ENCODE measurements around the gene IL1RAPL1. TPM values are rescaled to one million over a fixed set of nuclear protein-coding genes. Genes with fewer than 3 reads are reported as not detected.

IL1RAPL1 gene
- total RNA-seq, 2 donors from 2014 or later: 0.66 to 1.1 TPM

GRCh38 chrX:28876901-28877300, 289.7 kb downstream of the IL1RAPL1 start:
- DNase-seq: no peak
- Mint-ChIP-seq H3K4me3 (no peak overlapping the region), H3K4me1 (peaks cover 2% of the 10 kb centered on the region), H3K36me3 (ENCODE audit: low read depth) (peaks cover 3% of the 10 kb centered on the region), H3K27ac (no peak overlapping the region), H3K9me3 (peaks cover 4% of the 10 kb centered on the region), H3K27me3 (ENCODE audit: insufficient read depth) (no peaks in the 10 kb centered on the region)
- no peak for TF ChIP-seq CTCF (conservative IDR thresholded peaks at IDR 0.05)
- Histone ChIP-seq H3K9me3 (ENCODE audit: control insufficient read depth, low read length) (no peaks in the 10 kb centered on the region), H3K4me3 (ENCODE audit: low read length) (no peak overlapping the region), H3K9ac (ENCODE audit: extremely low read depth, low read length, poor library complexity, severe bottlenecking) (no peak overlapping the region), H3K27me3 (ENCODE audit: control insufficient read depth, insufficient read depth, low read length, poor library complexity, severe bottlenecking) (no peaks in the 10 kb centered on the region), H3K36me3 (ENCODE audit: control insufficient read depth, insufficient read depth, low read length) (no peaks in the 10 kb centered on the region), H3K4me1 (ENCODE audit: control insufficient read depth, insufficient read depth, low read length) (no peaks in the 10 kb centered on the region), H3K27ac (ENCODE audit: low read depth, low read length) (no peak overlapping the region)
- 100% methylated on average over 1 of the region's 2 CpGs; no CpG with 5 or more reads in 1 of the 2 experiments for WGBS, 2 experiments (ENCODE audit: insufficient coverage in 1 of 2, insufficient read length in 1 of 2)

- H3K4me1 ChIP-seq (ENCODE audit: control insufficient read depth, insufficient read depth, low read length): no peaks in the 10 kb centered on the region
- no peaks in the 10 kb centered on the region for H3K27me3 ChIP-seq (ENCODE audit: control insufficient read depth, insufficient read depth, low read length, poor library complexity, severe bottlenecking)
- no peak for TF ChIP-seq CTCF (conservative IDR thresholded peaks at IDR 0.05)
- H3K27me3 Mint-ChIP-seq (ENCODE audit: insufficient read depth): no peaks in the 10 kb centered on the region
- H3K9ac ChIP-seq (ENCODE audit: extremely low read depth, low read length, poor library complexity, severe bottlenecking): no peak overlapping the region
- H3K4me3 Mint-ChIP-seq: no peak overlapping the region
- H3K36me3 Mint-ChIP-seq (ENCODE audit: low read depth): peaks cover 3% of the 10 kb centered on the region
- H3K9me3 Mint-ChIP-seq: peaks cover 7% of the 10 kb centered on the region
- H3K4me1 Mint-ChIP-seq: peaks cover 2% of the 10 kb centered on the region
- DNase-seq: no peak
- H3K27ac Mint-ChIP-seq: no peak overlapping the region
- H3K27ac ChIP-seq (ENCODE audit: low read depth, low read length): peak overlapping the region; percentile 63
- H3K9me3 ChIP-seq (ENCODE audit: control insufficient read depth, low read length): no peaks in the 10 kb centered on the region
- H3K4me3 ChIP-seq (ENCODE audit: low read length): no peak overlapping the region
- H3K36me3 ChIP-seq (ENCODE audit: control insufficient read depth, insufficient read depth, low read length): no peaks in the 10 kb centered on the region
These were observed 292.9 kb downstream of the IL1RAPL1 start for GRCh38 chrX:28880136-28880535.

GRCh38 chrX:28884823-28885222, 297.6 kb downstream of the IL1RAPL1 start:
- Histone ChIP-seq H3K36me3 (ENCODE audit: control insufficient read depth, insufficient read depth, low read length) (no peaks in the 10 kb centered on the region), H3K27ac (ENCODE audit: low read depth, low read length) (no peak overlapping the region), H3K4me3 (ENCODE audit: low read length) (no peak overlapping the region), H3K27me3 (ENCODE audit: control insufficient read depth, insufficient read depth, low read length, poor library complexity, severe bottlenecking) (no peaks in the 10 kb centered on the region), H3K4me1 (ENCODE audit: control insufficient read depth, insufficient read depth, low read length) (no peaks in the 10 kb centered on the region), H3K9ac (ENCODE audit: extremely low read depth, low read length, poor library complexity, severe bottlenecking) (no peak overlapping the region), H3K9me3 (ENCODE audit: control insufficient read depth, low read length) (no peaks in the 10 kb centered on the region)
- H3K4me3 Mint-ChIP-seq: no peak overlapping the region
- H3K27ac Mint-ChIP-seq: no peak overlapping the region
- H3K36me3 Mint-ChIP-seq (ENCODE audit: low read depth): peaks cover 3% of the 10 kb centered on the region
- WGBS, 2 experiments (ENCODE audit: insufficient coverage in 1 of 2, insufficient read length in 1 of 2): no CpG with 5 or more reads among the region's 1 CpG
- H3K9me3 Mint-ChIP-seq: peaks cover 7% of the 10 kb centered on the region
- TF ChIP-seq CTCF (conservative IDR thresholded peaks at IDR 0.05): no peak
- no peak for DNase-seq
- peaks cover 5% of the 10 kb centered on the region for H3K4me1 Mint-ChIP-seq
- no peaks in the 10 kb centered on the region for H3K27me3 Mint-ChIP-seq (ENCODE audit: insufficient read depth)
